Heart right ventricle (tissue), 16 donors: ENCODE measurements around the gene LRP1B. TPM values are rescaled to one million over a fixed set of nuclear protein-coding genes. Genes with fewer than 3 reads are reported as not detected.

Experiments
- ATAC-seq, 8 donors: fragments of 200-7000 bp; cut with Tn5 transposase; one replicate each; pipeline ENCODE4 v1.9.1; 2020; ENCODE audit warnings: mild to moderate bottlenecking in 8 of 8, moderate library complexity in 8 of 8, moderate number of reproducible peaks in 1 of 8
- DNase-seq, 2 donors: peaks; one replicate each; pipeline ENCODE4 v3.0.0-alpha.2; 2020
- H3K27ac ChIP-seq, 10 donors: fragments of 200-600 bp; sonication (generic) in 2 of 10; one replicate each; pipeline versions ENCODE4 v1.5.0 to v1.8.0; 2020 to 2022; ENCODE audit warnings: mild to moderate bottlenecking in 3 of 10
- H3K27me3 ChIP-seq, 7 donors: fragments of 200-600 bp; one replicate each; pipeline ENCODE4 v1.8.0; 2021 to 2022; ENCODE audit warnings: mild to moderate bottlenecking in 2 of 7
- H3K36me3 ChIP-seq, 9 donors: fragments of 200-600 bp; sonication (generic) in 1 of 9; one replicate each; pipeline versions ENCODE4 v1.5.0 to v1.8.0; 2020 to 2022; ENCODE audit warnings: mild to moderate bottlenecking in 2 of 9
- H3K4me1 ChIP-seq, 9 donors: fragments of 200-600 bp; sonication (generic) in 1 of 9; one replicate each; pipeline versions ENCODE4 v1.5.0 to v1.8.0; 2020 to 2022; ENCODE audit warnings: mild to moderate bottlenecking in 4 of 9
- H3K4me3 ChIP-seq, 10 donors: fragments of 200-600 bp; sonication (generic) in 2 of 10; one replicate each; pipeline versions ENCODE4 v1.5.0 to v1.8.0; 2020 to 2022; ENCODE audit warnings: mild to moderate bottlenecking in 7 of 10, moderate library complexity in 2 of 10
- H3K9me3 ChIP-seq, 11 donors: fragments of 200-600 bp in 10 of 11; sonication (generic) in 2 of 11; one replicate each; pipeline versions ENCODE4 v1.5.0 to v1.8.0; 2013 to 2022; ENCODE audit warnings: mild to moderate bottlenecking in 2 of 11, control low read depth in 1 of 11, moderate library complexity in 1 of 11
- WGBS, 2 donors: extraction: QIAGEN DNeasy Blood & Tissue Kit; methylation state at CpG; one replicate each; pipeline ENCODE4 v1.1.7; 2013; ENCODE audit warnings: inconsistent platforms in 1 of 2; 5-methylcytosine and 5-hydroxymethylcytosine counted together
- intact Hi-C, 10 donors: fragments of 100-400 bp; cut with DNase I; formaldehyde crosslinking; loops; one replicate each; pipeline versions ENCODE4 v1.11.1 to v1.14.2; 2022
- polyA plus RNA-seq, 2 donors: library from polyadenylated mRNA; stranded (reverse); fragments of 200-250 nt; gene quantifications; one replicate each; pipeline ENCODE4 v1.2.3, GENCODE V29; 2013
- total RNA-seq, 10 donors: library from RNA; stranded (reverse); fragmentation: NEBNext Ultra II Directional in 3 of 10; extraction: Animal tissue kit (Norgen Biotek cat#: 25700) in 3 of 10; gene quantifications; one replicate each; pipeline versions ENCODE4 v1.2.1 to v1.2.4, GENCODE V29; 2021 to 2023
- TF ChIP-seq, protein P1 (sequence below), 9 donors: fragments of 200-600 bp; sonication (generic) in 2 of 9; IDR thresholded peaks; one replicate each; pipeline versions ENCODE4 v1.5.0 to v1.8.0; 2021 to 2022; ENCODE audit warnings: antibody characterized with exemption in 9 of 9, mild to moderate bottlenecking in 5 of 9, moderate library complexity in 1 of 9
- donor health status: Arrhythmogenic right ventricular cardiomyopathy.
- donor health status: ischemic (EF 13 %, LVEDD 7.1; RV severe dilation, severe dysfunction).
- donor health status: healthy with polysubstance abuse.
- donor health status: DM: no; HTN: yes; CAD: no.
- donor health status: DM: no; HTN: no; CAD: no.
- donor health status: ischemic (EF 25% LVEDD 6.9; RV normal size, moderate dysfunction).
- donor health status: ischemic (EF 25% LVEDD 5.7; RV mildly dilated, moderate dysfunction).
- donor health status: healthy.
- donor health status: DM: yes; HTN: yes; CAD: no.
- donor health status: Ischemic cardiomyopathy.
- donor health status: ischemic (EF 35%, LVEDD 5.7; RV mildly dilated, moderate dysfunction).
- donor health status: nonischemic (EF 11% LVEDD 7.7; RV severe dilation, severe dysfunction).
- donor health status: DM: yes; HTN: yes; CAD: no.
- donor health status: PGD.
- donor health status: ischemic (EF 29% LVEDD 5.4; RV normal size, mild dysfunction).
- donor health status: nonischemic (EF 23%, LVEDD 6.1; RV moderate dilation, normal function).

Gene LRP1B
- total and polyA plus RNA-seq, 12 donors = 0.02 to 0.27 (median 0.14) TPM; not detected in 1

DNA sequence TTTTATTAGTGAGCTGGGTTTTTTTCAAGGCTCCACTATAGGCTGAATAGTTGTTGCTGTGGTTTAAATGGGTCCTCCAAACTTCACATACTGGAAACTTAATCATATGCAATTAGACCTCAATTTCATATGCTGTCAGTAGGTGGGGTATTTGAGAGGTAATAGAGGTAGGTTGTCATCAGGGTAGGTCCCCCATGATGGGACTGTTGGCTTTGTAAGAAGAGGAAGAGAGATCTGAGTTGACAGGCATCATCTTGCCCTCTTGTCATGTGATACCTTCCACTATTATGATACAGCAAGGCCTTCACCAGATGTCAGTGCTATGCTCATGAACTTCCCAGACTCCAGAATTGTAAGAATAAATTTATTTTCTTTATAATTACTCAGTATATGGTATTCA lies 819.4 kb downstream of the LRP1B start:
- intact Hi-C loops = no loop called here
- ATAC-seq (no peak), DNase-seq (no peak)
- H3K4me3 ChIP-seq = no peak overlapping the region
- H3K9me3 ChIP-seq = no peaks in the 10 kb centered on the region
- TF ChIP-seq, protein P1, sequence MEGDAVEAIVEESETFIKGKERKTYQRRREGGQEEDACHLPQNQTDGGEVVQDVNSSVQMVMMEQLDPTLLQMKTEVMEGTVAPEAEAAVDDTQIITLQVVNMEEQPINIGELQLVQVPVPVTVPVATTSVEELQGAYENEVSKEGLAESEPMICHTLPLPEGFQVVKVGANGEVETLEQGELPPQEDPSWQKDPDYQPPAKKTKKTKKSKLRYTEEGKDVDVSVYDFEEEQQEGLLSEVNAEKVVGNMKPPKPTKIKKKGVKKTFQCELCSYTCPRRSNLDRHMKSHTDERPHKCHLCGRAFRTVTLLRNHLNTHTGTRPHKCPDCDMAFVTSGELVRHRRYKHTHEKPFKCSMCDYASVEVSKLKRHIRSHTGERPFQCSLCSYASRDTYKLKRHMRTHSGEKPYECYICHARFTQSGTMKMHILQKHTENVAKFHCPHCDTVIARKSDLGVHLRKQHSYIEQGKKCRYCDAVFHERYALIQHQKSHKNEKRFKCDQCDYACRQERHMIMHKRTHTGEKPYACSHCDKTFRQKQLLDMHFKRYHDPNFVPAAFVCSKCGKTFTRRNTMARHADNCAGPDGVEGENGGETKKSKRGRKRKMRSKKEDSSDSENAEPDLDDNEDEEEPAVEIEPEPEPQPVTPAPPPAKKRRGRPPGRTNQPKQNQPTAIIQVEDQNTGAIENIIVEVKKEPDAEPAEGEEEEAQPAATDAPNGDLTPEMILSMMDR (IDR thresholded peaks at IDR 0.05) = no peak
- no peaks in the 10 kb centered on the region for H3K4me1 ChIP-seq
- H3K27me3 ChIP-seq = no peaks in the 10 kb centered on the region
- no peak overlapping the region for H3K27ac ChIP-seq
- H3K36me3 ChIP-seq = no peaks in the 10 kb centered on the region

DNA sequence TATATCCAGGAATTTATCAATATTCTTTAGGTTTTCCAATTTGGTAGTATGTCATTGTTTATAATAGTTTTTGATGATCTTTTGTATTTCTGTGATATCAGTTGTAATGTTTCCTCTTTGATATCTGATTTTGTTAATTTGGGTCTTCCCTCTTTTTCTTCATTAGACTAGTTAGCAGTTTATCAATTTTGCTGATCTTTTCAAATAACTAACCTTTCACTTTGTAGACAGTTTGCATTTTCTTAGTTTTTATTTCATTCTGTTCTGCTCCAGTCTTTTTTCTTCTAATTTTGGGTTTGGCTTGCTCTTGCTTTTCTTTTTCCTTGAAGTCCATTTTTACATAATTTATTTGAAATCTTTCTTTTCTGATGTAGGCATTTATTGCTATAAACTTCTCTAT lies 824.4 kb downstream of the LRP1B start:
- no peaks in the 10 kb centered on the region for H3K9me3 ChIP-seq
- DNase-seq = no peak
- TF ChIP-seq, protein P1 (IDR thresholded peaks at IDR 0.05) = no peak
- no peaks in the 10 kb centered on the region for H3K36me3 ChIP-seq
- no peaks in the 10 kb centered on the region for H3K27me3 ChIP-seq
- intact Hi-C loops = no loop called here
- no peak overlapping the region for H3K4me3 ChIP-seq
- no peaks in the 10 kb centered on the region for H3K4me1 ChIP-seq
- no peak for ATAC-seq
- H3K27ac ChIP-seq = no peak overlapping the region

GRCh38 chr2:141301551-141301950 lies 829.3 kb downstream of the LRP1B start:
- H3K27me3 ChIP-seq = no peaks in the 10 kb centered on the region
- intact Hi-C loops = no loop called here
- no peak overlapping the region for H3K27ac ChIP-seq
- ATAC-seq = no peak
- no peaks in the 10 kb centered on the region for H3K36me3 ChIP-seq
- TF ChIP-seq, protein P1 (IDR thresholded peaks at IDR 0.05) = no peak
- no peaks in the 10 kb centered on the region for H3K4me1 ChIP-seq
- H3K9me3 ChIP-seq = no peaks in the 10 kb centered on the region
- no peak for DNase-seq
- WGBS, 2 donors = 39 to 52% methylated on average over 2 of the region's 2 CpGs
- no peak overlapping the region for H3K4me3 ChIP-seq

- ATAC-seq = no peak
- H3K4me3 ChIP-seq = no peak overlapping the region
- WGBS, 2 donors = 81 to 85% methylated on average over 4 of the region's 4 CpGs
- DNase-seq = no peak
- H3K9me3 ChIP-seq = peaks cover 0 to 3% (median 0%) of the 10 kb centered on the region in 11 donors
- no peaks in the 10 kb centered on the region for H3K4me1 ChIP-seq
- no peaks in the 10 kb centered on the region for H3K27me3 ChIP-seq
- no peak overlapping the region for H3K27ac ChIP-seq
- TF ChIP-seq, protein P1 (IDR thresholded peaks at IDR 0.05) = no peak
- intact Hi-C loops = no loop called here
- no peaks in the 10 kb centered on the region for H3K36me3 ChIP-seq
Measured at GRCh38 chr2:141280037-141280436, 850.8 kb downstream of the LRP1B start.

GRCh38 chr2:141271346-141271745 lies 859.5 kb downstream of the LRP1B start:
- no peak overlapping the region for H3K27ac ChIP-seq
- ATAC-seq = no peak
- no peak for DNase-seq
- peaks cover 0 to 35% (median 8%) of the 10 kb centered on the region in 11 donors for H3K9me3 ChIP-seq
- no peaks in the 10 kb centered on the region for H3K36me3 ChIP-seq
- intact Hi-C loops = no loop called here
- H3K27me3 ChIP-seq = no peaks in the 10 kb centered on the region
- TF ChIP-seq, protein P1 (IDR thresholded peaks at IDR 0.05) = no peak
- H3K4me3 ChIP-seq = no peak overlapping the region
- no peaks in the 10 kb centered on the region for H3K4me1 ChIP-seq
- WGBS, 2 donors = 75 to 82% methylated on average over 2 of the region's 2 CpGs
